ENCODE results near the gene PCDHAC2. TPM values are rescaled to one million over a fixed set of nuclear protein-coding genes. Genes with fewer than 3 reads are reported as not detected.

PCDHAC2 gene
- total and polyA plus RNA-seq, 9 of the 15 experiments (the other 6 are each of a cell fraction or from before 2014, with no cell fraction given), result 0.03 TPM; not detected in 8

DNA sequence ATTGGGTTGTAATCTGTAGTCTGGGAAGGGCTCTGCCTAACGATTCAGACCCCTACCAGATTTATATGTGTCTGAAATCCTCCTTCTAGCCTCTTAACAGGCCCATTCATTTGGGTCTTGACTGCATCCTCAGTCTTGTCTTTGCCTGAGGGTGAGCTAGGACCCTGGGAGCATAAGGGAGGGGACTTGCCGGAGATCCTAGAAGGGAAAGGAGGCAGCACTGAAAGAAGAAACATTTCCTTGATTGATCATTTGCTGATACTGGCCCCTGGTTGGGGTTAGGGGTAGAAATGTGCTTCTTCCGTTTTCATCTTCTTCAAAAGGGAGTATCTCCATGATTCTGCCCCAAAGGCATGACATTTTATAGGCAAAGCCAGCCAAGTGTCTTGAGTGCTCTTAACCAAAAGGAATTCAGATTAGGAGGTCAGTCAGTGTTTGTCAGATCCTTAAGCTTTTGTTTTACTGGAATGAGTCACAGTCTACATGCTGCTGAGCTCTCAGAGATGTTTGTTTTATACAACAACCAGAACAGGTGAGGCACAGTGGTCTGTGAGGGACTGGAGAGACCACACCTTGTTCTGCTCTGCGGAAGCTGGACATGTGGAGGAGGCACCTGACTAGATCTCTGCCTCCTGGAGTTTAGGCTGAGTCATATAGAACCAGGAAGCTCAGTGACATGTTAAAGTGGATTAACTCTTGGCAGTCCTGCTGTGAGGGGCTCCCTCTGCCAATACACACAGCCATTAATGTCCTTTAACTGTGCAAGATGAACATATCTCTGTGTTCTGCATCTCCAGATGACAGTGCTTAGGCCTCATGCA, 37.7 kb downstream of the PCDHAC2 start (continued):
- TF ChIP-seq ZBTB33 (CRISPR knock-in tag; IDR thresholded peaks at IDR 0.05), result no peak
- no peak for TF ChIP-seq RBM25 (IDR thresholded peaks at IDR 0.05; ENCODE audit: low read depth, low read length, severe bottlenecking)
- no peak for TF ChIP-seq COPS2 (conservative IDR thresholded peaks at IDR 0.05)

- Histone ChIP-seq H3K79me2 (ENCODE audit: control insufficient read depth, insufficient read depth, low read length) (no peaks in the 10 kb centered on the region), H3K4me2 (ENCODE audit: insufficient read depth, low read length) (no peak overlapping the region), H3K27me3 (ENCODE audit: control insufficient read depth in 2 of 2, insufficient read depth in 2 of 2, low read length in 2 of 2) (no peaks in the 10 kb centered on the region), H3K9me3 (replicated peaks; ENCODE audit: control insufficient read depth, insufficient read depth, low read depth, low read length) (no peaks in the 10 kb centered on the region), H4K20me1 (replicated peaks; ENCODE audit: control insufficient read depth, insufficient read depth, low read length) (no peaks in the 10 kb centered on the region), H3K36me3 (ENCODE audit: control insufficient read depth, insufficient read depth, low read length) (no peaks in the 10 kb centered on the region), H3K9me1 (ENCODE audit: control insufficient read depth, insufficient read depth, low read length) (no peaks in the 10 kb centered on the region), H3K4me1 (replicated peaks in 1 of 2; ENCODE audit: control insufficient read depth in 2 of 2, insufficient read depth in 2 of 2, low read length in 2 of 2) (no peaks in the 10 kb centered on the region), H3K4me3 (no peak overlapping the region), H3K27ac (ENCODE audit: extremely low read depth, low read depth, low read length) (no peak overlapping the region), H2AFZ (ENCODE audit: low read depth, low read length) (no peak overlapping the region), H3K9ac (ENCODE audit: insufficient read depth in 1 of 2, low read depth in 2 of 2, low read length in 2 of 2) (no peak overlapping the region)
- DNase-seq (ENCODE audit: extremely low read depth in 1 of 4, low spot score in 3 of 4), result no peak
- intact Hi-C loops (cut with micrococcal nuclease) (no loop called here), in situ Hi-C loops (cut with MboI) (no loop called here)
- no TSS peak for BruUV-seq (replicated peaks)
- POLR2A ChIA-PET, result no interaction called here
- ATAC-seq, result no peak
- FAIRE-seq, result no peak
- CTCF ChIA-PET (ENCODE audit: low intra/inter-chr PET ratio), result no interaction called here
- TF ChIP-seq NFYB (IDR thresholded peaks at IDR 0.05; ENCODE audit: extremely low read depth, insufficient read length) (no peak), SMAD4 (CRISPR knock-in tag; conservative IDR thresholded peaks at IDR 0.05) (no peak), MCM5 (IDR thresholded peaks at IDR 0.05; ENCODE audit: low read depth) (no peak), TAL1 (IDR thresholded peaks at IDR 0.05) (no peak), SMARCA5 (IDR thresholded peaks at IDR 0.05) (no peak), NR2C2 (CRISPR knock-in tag; IDR thresholded peaks at IDR 0.05) (no peak), NR2C2 (tag; IDR thresholded peaks at IDR 0.05) (no peak), ETS2 (tag; IDR thresholded peaks at IDR 0.05; ENCODE audit: borderline replicate concordance, poor library complexity, severe bottlenecking) (no peak), TBL1XR1 (IDR thresholded peaks at IDR 0.05; ENCODE audit: low read length in 2 of 2) (no peak), HDAC6 (IDR thresholded peaks at IDR 0.05; ENCODE audit: low read depth, low read length) (no peak), CREB3 (tag; conservative IDR thresholded peaks at IDR 0.05; ENCODE audit: low read depth) (no peak), ZNF830 (CRISPR knock-in tag; IDR thresholded peaks at IDR 0.05) (no peak), POLR2AphosphoS5 (IDR thresholded peaks at IDR 0.05; ENCODE audit: control insufficient read depth, insufficient read depth, low read depth, low read length) (no peak)
- TF ChIP-seq, protein P1, sequence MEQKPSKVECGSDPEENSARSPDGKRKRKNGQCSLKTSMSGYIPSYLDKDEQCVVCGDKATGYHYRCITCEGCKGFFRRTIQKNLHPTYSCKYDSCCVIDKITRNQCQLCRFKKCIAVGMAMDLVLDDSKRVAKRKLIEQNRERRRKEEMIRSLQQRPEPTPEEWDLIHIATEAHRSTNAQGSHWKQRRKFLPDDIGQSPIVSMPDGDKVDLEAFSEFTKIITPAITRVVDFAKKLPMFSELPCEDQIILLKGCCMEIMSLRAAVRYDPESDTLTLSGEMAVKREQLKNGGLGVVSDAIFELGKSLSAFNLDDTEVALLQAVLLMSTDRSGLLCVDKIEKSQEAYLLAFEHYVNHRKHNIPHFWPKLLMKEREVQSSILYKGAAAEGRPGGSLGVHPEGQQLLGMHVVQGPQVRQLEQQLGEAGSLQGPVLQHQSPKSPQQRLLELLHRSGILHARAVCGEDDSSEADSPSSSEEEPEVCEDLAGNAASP (IDR thresholded peaks at IDR 0.05), result no peak
These were observed 41.5 kb downstream of the PCDHAC2 start for GRCh38 chr5:141007791-141008190.

Measured in K562 (cell line).